ENCODE measurements around the gene C9orf78. TPM values are rescaled to one million over a fixed set of nuclear protein-coding genes. Genes with fewer than 3 reads are reported as not detected.

Gene C9orf78
- total RNA-seq, 1 experiment from 2014 or later: 30.0 TPM

- POLR2A ChIA-PET: interaction anchor here (1.5 kb wide), 1 partner anchor 10 kb away, joined by 5 read pairs; no protein-coding TSS in a partner anchor
- Mint-ChIP-seq H3K27ac (ENCODE audit: low read depth, unreplicated experiment) (no peak overlapping the region), H3K36me3 (ENCODE audit: insufficient read depth, unreplicated experiment) (peaks cover 30% of the 10 kb centered on the region), H3K4me3 (ENCODE audit: unreplicated experiment) (no peak overlapping the region), H3K9me3 (ENCODE audit: unreplicated experiment) (no peaks in the 10 kb centered on the region), H3K27me3 (ENCODE audit: insufficient read depth, unreplicated experiment) (no peaks in the 10 kb centered on the region), H3K4me1 (ENCODE audit: insufficient read depth, unreplicated experiment) (no peaks in the 10 kb centered on the region)
- no peak for DNase-seq (ENCODE audit: unreplicated experiment)
- no peak for TF ChIP-seq CTCF (IDR thresholded peaks at IDR 0.05; ENCODE audit: unreplicated experiment)
- no TSS peak for BruUV-seq (replicated peaks)
- CTCF ChIA-PET: no interaction called here
- intact Hi-C loops (cut with micrococcal nuclease): no loop called here
Measured at GRCh38 chr9:129853614-129854013, 18.5 kb upstream of the C9orf78 start.

- ChIA-PET POLR2A (interaction anchor here (1.5 kb wide), 1 partner anchor 9 kb away, joined by 5 read pairs; no protein-coding TSS in a partner anchor), CTCF (interaction anchor here (0.6 kb wide), 1 partner anchor 34 kb away, joined by 3 read pairs; no protein-coding TSS in a partner anchor)
- intact Hi-C loops (cut with micrococcal nuclease): no loop called here
- Mint-ChIP-seq H3K27ac (ENCODE audit: low read depth, unreplicated experiment) (no peak overlapping the region), H3K9me3 (ENCODE audit: unreplicated experiment) (no peaks in the 10 kb centered on the region), H3K27me3 (ENCODE audit: insufficient read depth, unreplicated experiment) (no peaks in the 10 kb centered on the region), H3K36me3 (ENCODE audit: insufficient read depth, unreplicated experiment) (peaks cover 25% of the 10 kb centered on the region), H3K4me1 (ENCODE audit: insufficient read depth, unreplicated experiment) (no peaks in the 10 kb centered on the region), H3K4me3 (ENCODE audit: unreplicated experiment) (no peak overlapping the region)
- DNase-seq (ENCODE audit: unreplicated experiment): no peak
- TF ChIP-seq CTCF (IDR thresholded peaks at IDR 0.05; ENCODE audit: unreplicated experiment): no peak
- no TSS peak for BruUV-seq (replicated peaks)
Measured at GRCh38 chr9:129852579-129852978, 17.5 kb upstream of the C9orf78 start.

GRCh38 chr9:129851821-129852220, 16.7 kb upstream of the C9orf78 start:
- Mint-ChIP-seq H3K9me3 (ENCODE audit: unreplicated experiment) (no peaks in the 10 kb centered on the region), H3K27me3 (ENCODE audit: insufficient read depth, unreplicated experiment) (no peaks in the 10 kb centered on the region), H3K27ac (ENCODE audit: low read depth, unreplicated experiment) (no peak overlapping the region), H3K4me1 (ENCODE audit: insufficient read depth, unreplicated experiment) (no peaks in the 10 kb centered on the region), H3K4me3 (ENCODE audit: unreplicated experiment) (no peak overlapping the region), H3K36me3 (ENCODE audit: insufficient read depth, unreplicated experiment) (peaks cover 25% of the 10 kb centered on the region)
- intact Hi-C loops (cut with micrococcal nuclease): no loop called here
- no peak for TF ChIP-seq CTCF (IDR thresholded peaks at IDR 0.05; ENCODE audit: unreplicated experiment)
- no peak for DNase-seq (ENCODE audit: unreplicated experiment)
- no TSS peak for BruUV-seq (replicated peaks)
- ChIA-PET CTCF (interaction anchor here (0.5 kb wide), 1 partner anchor 587 kb away, joined by 4 read pairs; no protein-coding TSS in a partner anchor), POLR2A (no interaction called here)

- intact Hi-C loops (cut with micrococcal nuclease): no loop called here
- H3K9me3 Mint-ChIP-seq (ENCODE audit: unreplicated experiment): no peaks in the 10 kb centered on the region
- no peak overlapping the region for H3K4me3 Mint-ChIP-seq (ENCODE audit: unreplicated experiment)
- ChIA-PET POLR2A (no interaction called here), CTCF (interaction anchor here (0.5 kb wide), 1 partner anchor 588 kb away, joined by 4 read pairs; no protein-coding TSS in a partner anchor)
- H3K4me1 Mint-ChIP-seq (ENCODE audit: insufficient read depth, unreplicated experiment): no peaks in the 10 kb centered on the region
- H3K36me3 Mint-ChIP-seq (ENCODE audit: insufficient read depth, unreplicated experiment): peaks cover 25% of the 10 kb centered on the region
- no peak for TF ChIP-seq CTCF (IDR thresholded peaks at IDR 0.05; ENCODE audit: unreplicated experiment)
- BruUV-seq (replicated peaks): no TSS peak
- H3K27ac Mint-ChIP-seq (ENCODE audit: low read depth, unreplicated experiment): no peak overlapping the region
- DNase-seq (ENCODE audit: unreplicated experiment): no peak
- H3K27me3 Mint-ChIP-seq (ENCODE audit: insufficient read depth, unreplicated experiment): no peaks in the 10 kb centered on the region
Measured at GRCh38 chr9:129850821-129851550, 15.9 kb upstream of the C9orf78 start.

Measured in MCF 10A (cell line).